ENCODE measurements around the gene LDB2.

The LDB2 gene

GRCh38 chr4:16466581-16466980 lies 431.9 kb downstream of the LDB2 start:
- H4K8ac ChIP-seq (ENCODE audit: low read depth, low read length) = no peak overlapping the region
- H3K4me2 ChIP-seq (ENCODE audit: low read length) = no peak overlapping the region
- H2BK120ac ChIP-seq (ENCODE audit: low read depth, low read length) = no peak overlapping the region
- H3K4ac ChIP-seq (ENCODE audit: low read depth, low read length) = no peak overlapping the region
- H2BK15ac ChIP-seq (replicated peaks; ENCODE audit: low read depth) = no peak overlapping the region
- no peak overlapping the region for H3K18ac ChIP-seq (ENCODE audit: low read length)
- H3K4me3 ChIP-seq (ENCODE audit: low read length) = no peak overlapping the region
- H2AK5ac ChIP-seq (ENCODE audit: low read length) = no peak overlapping the region
- no peaks in the 10 kb centered on the region for H3K36me3 ChIP-seq (ENCODE audit: control insufficient read depth, insufficient read depth, low read length)
- no peaks in the 10 kb centered on the region for H3K27me3 ChIP-seq (ENCODE audit: insufficient read depth, low read length, poor library complexity)
- no CpG with 5 or more reads among the region's 1 CpG for WGBS (ENCODE audit: extremely low coverage, insufficient coverage, low lambda C conversion rate)
- no peak for DNase-seq
- no peaks in the 10 kb centered on the region for H3K79me1 ChIP-seq (ENCODE audit: low read length)
- H3K79me2 ChIP-seq (ENCODE audit: control insufficient read depth, insufficient read depth, low read length) = no peaks in the 10 kb centered on the region
- H3K27ac ChIP-seq (ENCODE audit: low read depth, low read length) = no peak overlapping the region
- no peak overlapping the region for H2BK5ac ChIP-seq (ENCODE audit: low read length)
- no peak overlapping the region for H3K23ac ChIP-seq (ENCODE audit: low read length)
- no peak overlapping the region for H3K56ac ChIP-seq (ENCODE audit: low read length)
- H3K4me1 ChIP-seq (ENCODE audit: control insufficient read depth, low read depth, low read length) = no peaks in the 10 kb centered on the region
- H4K5ac ChIP-seq (ENCODE audit: low read length) = no peak overlapping the region
- no peak overlapping the region for H3K9ac ChIP-seq (ENCODE audit: low read length)

- no peak overlapping the region for H3K23ac ChIP-seq (ENCODE audit: low read length)
- no peak overlapping the region for H3K9ac ChIP-seq (ENCODE audit: low read length)
- no peak overlapping the region for H2BK15ac ChIP-seq (replicated peaks; ENCODE audit: low read depth)
- no CpG with 5 or more reads among the region's 2 CpGs for WGBS (ENCODE audit: extremely low coverage, insufficient coverage, low lambda C conversion rate)
- no peaks in the 10 kb centered on the region for H3K79me1 ChIP-seq (ENCODE audit: low read length)
- H3K56ac ChIP-seq (ENCODE audit: low read length) = no peak overlapping the region
- H4K8ac ChIP-seq (ENCODE audit: low read depth, low read length) = no peak overlapping the region
- no peaks in the 10 kb centered on the region for H3K27me3 ChIP-seq (ENCODE audit: insufficient read depth, low read length, poor library complexity)
- H3K27ac ChIP-seq (ENCODE audit: low read depth, low read length) = no peak overlapping the region
- DNase-seq = no peak
- H3K79me2 ChIP-seq (ENCODE audit: control insufficient read depth, insufficient read depth, low read length) = no peaks in the 10 kb centered on the region
- H3K4me1 ChIP-seq (ENCODE audit: control insufficient read depth, low read depth, low read length) = no peaks in the 10 kb centered on the region
- no peak overlapping the region for H2BK5ac ChIP-seq (ENCODE audit: low read length)
- no peak overlapping the region for H2AK5ac ChIP-seq (ENCODE audit: low read length)
- H3K18ac ChIP-seq (ENCODE audit: low read length) = no peak overlapping the region
- no peaks in the 10 kb centered on the region for H3K36me3 ChIP-seq (ENCODE audit: control insufficient read depth, insufficient read depth, low read length)
- no peak overlapping the region for H2BK120ac ChIP-seq (ENCODE audit: low read depth, low read length)
- H3K4me2 ChIP-seq (ENCODE audit: low read length) = no peak overlapping the region
- no peak overlapping the region for H4K5ac ChIP-seq (ENCODE audit: low read length)
- H3K4ac ChIP-seq (ENCODE audit: low read depth, low read length) = no peak overlapping the region
- no peak overlapping the region for H3K4me3 ChIP-seq (ENCODE audit: low read length)
Observed at GRCh38 chr4:16464651-16465050, 433.8 kb downstream of the LDB2 start.

DNA sequence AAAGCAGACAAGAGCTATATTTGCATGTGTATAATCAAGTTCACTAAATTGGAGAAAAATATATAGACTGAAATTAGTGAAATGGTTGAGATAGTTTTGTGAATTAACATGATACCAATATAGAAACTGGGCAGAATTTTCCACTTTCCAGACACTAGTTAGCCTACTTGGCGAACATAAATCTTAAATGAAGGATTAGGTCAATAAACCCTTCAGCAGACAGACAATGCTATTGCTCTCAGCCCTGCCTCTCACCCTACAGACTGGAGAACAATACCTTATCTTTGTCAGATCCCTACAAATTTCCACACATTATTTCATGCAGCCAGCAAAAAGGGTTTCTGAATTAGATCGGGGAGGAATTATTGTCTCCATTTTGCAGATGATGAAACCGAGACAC lies 435.8 kb downstream of the LDB2 start:
- Histone ChIP-seq H3K36me3 (ENCODE audit: control insufficient read depth, insufficient read depth, low read length) (no peaks in the 10 kb centered on the region), H3K23ac (ENCODE audit: low read length) (no peak overlapping the region), H4K5ac (ENCODE audit: low read length) (no peak overlapping the region), H3K4me3 (ENCODE audit: low read length) (no peak overlapping the region), H3K56ac (ENCODE audit: low read length) (no peak overlapping the region), H3K4me2 (ENCODE audit: low read length) (no peak overlapping the region), H3K4ac (ENCODE audit: low read depth, low read length) (no peak overlapping the region), H4K8ac (ENCODE audit: low read depth, low read length) (no peak overlapping the region), H3K18ac (ENCODE audit: low read length) (no peak overlapping the region), H3K27me3 (ENCODE audit: insufficient read depth, low read length, poor library complexity) (no peaks in the 10 kb centered on the region), H3K79me1 (ENCODE audit: low read length) (no peaks in the 10 kb centered on the region), H2BK15ac (replicated peaks; ENCODE audit: low read depth) (no peak overlapping the region), H2BK120ac (ENCODE audit: low read depth, low read length) (no peak overlapping the region), H3K9ac (ENCODE audit: low read length) (no peak overlapping the region), H2AK5ac (ENCODE audit: low read length) (no peak overlapping the region), H3K79me2 (ENCODE audit: control insufficient read depth, insufficient read depth, low read length) (no peaks in the 10 kb centered on the region), H3K4me1 (ENCODE audit: control insufficient read depth, low read depth, low read length) (no peaks in the 10 kb centered on the region), H2BK5ac (ENCODE audit: low read length) (no peak overlapping the region), H3K27ac (ENCODE audit: low read depth, low read length) (no peak overlapping the region)
- no CpG with 5 or more reads among the region's 3 CpGs for WGBS (ENCODE audit: extremely low coverage, insufficient coverage, low lambda C conversion rate)
- DNase-seq = no peak

DNA sequence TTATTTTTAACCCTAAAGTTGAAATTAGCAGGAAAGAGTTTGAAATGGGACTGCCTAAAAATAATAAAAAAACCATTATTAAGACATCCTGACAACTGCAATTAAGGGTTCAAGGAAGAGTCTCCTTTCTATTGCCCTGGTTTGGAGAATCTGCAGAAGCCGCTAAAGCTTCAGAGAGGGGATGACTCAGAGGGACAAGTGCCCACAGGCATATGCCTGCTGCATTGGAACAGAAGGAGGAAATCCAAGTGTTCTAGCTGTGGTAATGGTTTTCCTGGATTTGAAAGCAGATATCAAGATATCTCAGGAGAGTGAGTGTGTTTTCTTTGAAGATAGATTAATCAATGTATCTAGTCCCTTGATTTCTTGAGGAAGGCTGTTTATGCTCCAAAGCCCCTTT lies 437.1 kb downstream of the LDB2 start:
- Histone ChIP-seq H3K4me1 (ENCODE audit: control insufficient read depth, low read depth, low read length) (no peaks in the 10 kb centered on the region), H3K23ac (ENCODE audit: low read length) (no peak overlapping the region), H2BK15ac (replicated peaks; ENCODE audit: low read depth) (no peak overlapping the region), H3K27me3 (ENCODE audit: insufficient read depth, low read length, poor library complexity) (no peaks in the 10 kb centered on the region), H3K79me2 (ENCODE audit: control insufficient read depth, insufficient read depth, low read length) (no peaks in the 10 kb centered on the region), H3K27ac (ENCODE audit: low read depth, low read length) (no peak overlapping the region), H3K4ac (ENCODE audit: low read depth, low read length) (no peak overlapping the region), H3K56ac (ENCODE audit: low read length) (no peak overlapping the region), H2BK5ac (ENCODE audit: low read length) (no peak overlapping the region), H3K4me3 (ENCODE audit: low read length) (no peak overlapping the region), H2BK120ac (ENCODE audit: low read depth, low read length) (no peak overlapping the region), H3K18ac (ENCODE audit: low read length) (no peak overlapping the region), H2AK5ac (ENCODE audit: low read length) (no peak overlapping the region), H3K9ac (ENCODE audit: low read length) (no peak overlapping the region), H3K36me3 (ENCODE audit: control insufficient read depth, insufficient read depth, low read length) (no peaks in the 10 kb centered on the region), H4K5ac (ENCODE audit: low read length) (no peak overlapping the region), H3K79me1 (ENCODE audit: low read length) (no peaks in the 10 kb centered on the region), H3K4me2 (ENCODE audit: low read length) (no peak overlapping the region), H4K8ac (ENCODE audit: low read depth, low read length) (no peak overlapping the region)
- no CpG with 5 or more reads among the region's 1 CpG for WGBS (ENCODE audit: extremely low coverage, insufficient coverage, low lambda C conversion rate)
- DNase-seq = no peak

GRCh38 chr4:16457944-16458343 lies 440.5 kb downstream of the LDB2 start:
- Histone ChIP-seq H2BK120ac (ENCODE audit: low read depth, low read length) (no peak overlapping the region), H3K18ac (ENCODE audit: low read length) (no peak overlapping the region), H2AK5ac (ENCODE audit: low read length) (no peak overlapping the region), H4K5ac (ENCODE audit: low read length) (no peak overlapping the region), H3K4me3 (ENCODE audit: low read length) (no peak overlapping the region), H3K27ac (ENCODE audit: low read depth, low read length) (no peak overlapping the region), H2BK15ac (replicated peaks; ENCODE audit: low read depth) (no peak overlapping the region), H3K36me3 (ENCODE audit: control insufficient read depth, insufficient read depth, low read length) (no peaks in the 10 kb centered on the region), H4K8ac (ENCODE audit: low read depth, low read length) (no peak overlapping the region), H3K23ac (ENCODE audit: low read length) (no peak overlapping the region), H3K27me3 (ENCODE audit: insufficient read depth, low read length, poor library complexity) (no peaks in the 10 kb centered on the region), H3K56ac (ENCODE audit: low read length) (no peak overlapping the region), H3K79me1 (ENCODE audit: low read length) (no peaks in the 10 kb centered on the region), H2BK5ac (ENCODE audit: low read length) (no peak overlapping the region), H3K4me2 (ENCODE audit: low read length) (no peak overlapping the region), H3K9ac (ENCODE audit: low read length) (no peak overlapping the region), H3K79me2 (ENCODE audit: control insufficient read depth, insufficient read depth, low read length) (no peaks in the 10 kb centered on the region), H3K4ac (ENCODE audit: low read depth, low read length) (no peak overlapping the region), H3K4me1 (ENCODE audit: control insufficient read depth, low read depth, low read length) (no peaks in the 10 kb centered on the region)
- no CpG with 5 or more reads among the region's 4 CpGs for WGBS (ENCODE audit: extremely low coverage, insufficient coverage, low lambda C conversion rate)
- no peak for DNase-seq

All from mesendoderm (in vitro differentiated cells).